Gastrocnemius medialis (tissue), 4 donors: ENCODE measurements around the gene CTSD. TPM values are rescaled to one million over a fixed set of nuclear protein-coding genes. Genes with fewer than 3 reads are reported as not detected.

Experiments
- ATAC-seq, 2 donors: fragments of 150-250 bp; one replicate each; pipeline ENCODE4 v1.9.1; 2016
- DNase-seq, 2 donors: peaks; one replicate each; pipeline ENCODE4 v3.0.0-alpha.2; 2019
- H3K27ac ChIP-seq, 4 donors: fragments of 200-600 bp; sonication (generic); 1 replicate in 1 of 4; 2 replicates in 3 of 4; pipeline ENCODE4 v1.5.1; 2016 to 2018; ENCODE audit warnings: mild to moderate bottlenecking in 2 of 4, moderate library complexity in 1 of 4
- H3K27me3 ChIP-seq, 3 donors: fragments of 200-600 bp; sonication (generic) in 2 of 3; 1 replicate in 1 of 3; 2 replicates in 2 of 3; pipeline versions ENCODE4 v1.5.1 to v1.6.0; 2016 to 2019; ENCODE audit warnings: mild to moderate bottlenecking in 1 of 3, moderate library complexity in 1 of 3
- H3K36me3 ChIP-seq, 2 donors: fragments of 200-600 bp; sonication (generic) in 1 of 2; one replicate each; pipeline ENCODE4 v1.5.1; 2017 to 2018
- H3K4me1 ChIP-seq, 2 donors: fragments of 200-600 bp; sonication (generic) in 1 of 2; one replicate each; pipeline ENCODE4 v1.5.1; 2016 to 2017; ENCODE audit warnings: mild to moderate bottlenecking in 2 of 2
- H3K4me3 ChIP-seq, 4 donors: fragments of 200-600 bp; sonication (generic) in 3 of 4; 1 replicate in 1 of 4; 2 replicates in 3 of 4; pipeline ENCODE4 v1.5.1; 2016 to 2019; ENCODE audit warnings: mild to moderate bottlenecking in 2 of 4
- H3K9me3 ChIP-seq, 3 donors: fragments of 200-600 bp; sonication (generic) in 2 of 3; 1 replicate in 1 of 3; 2 replicates in 2 of 3; pipeline ENCODE4 v1.5.1; 2016 to 2019
- CTCF ChIP-seq, 5 experiments: fragments of 450-650 bp in 3 of 5; fragments of 200-600 bp in 2 of 5; sonication (generic) in 2 of 5; IDR thresholded peaks in 4 of 5; conservative IDR thresholded peaks in 1 of 5; 1 replicate in 4 of 5; 2 replicates in 1 of 5; pipeline ENCODE4 v1.5.1; 2016 to 2019; ENCODE audit warnings: antibody characterized with exemption in 5 of 5, mild to moderate bottlenecking in 3 of 5, moderate library complexity in 3 of 5
- POLR2A ChIP-seq, 2 donors: fragments of 450-650 bp; IDR thresholded peaks; one replicate each; pipeline ENCODE4 v1.6.1; 2017; ENCODE audit warnings: antibody characterized with exemption in 2 of 2, mild to moderate bottlenecking in 2 of 2, moderate library complexity in 2 of 2
- in situ Hi-C, 4 donors: fragments of 200-750 bp; cut with MboI; loops; one replicate each; pipeline versions ENCODE4 v1.15.0 to v1.8.0; 2017; ENCODE audit warnings: low sequenced_read_pairs in 4 of 4
- intact Hi-C: fragments of 100-400 bp; cut with DNase I; formaldehyde crosslinking; loops from one replicate; pipeline ENCODE4 v1.15.1; 2023; ENCODE audit warnings: low total_unique reads
- total RNA-seq, 4 donors: library from RNA; depleted of rRNA; stranded (reverse); fragments of >200 nt; gene quantifications; one replicate each; pipeline versions ENCODE4 v1.1.0 to v1.2.3, GENCODE V29; 2016

Gene CTSD
- total RNA-seq, 4 donors from 2014 or later, result 490 to 981 (median 845) TPM

GRCh38 chr11:1747753-1748635, 15.7 kb downstream of the CTSD start:
- peak in 1 of 2 donors; percentile 40 for TF ChIP-seq POLR2A (IDR thresholded peaks at IDR 0.05)
- TF ChIP-seq CTCF (IDR thresholded peaks at IDR 0.05 in 4 of 5, conservative IDR thresholded peaks at IDR 0.05 in 1 of 5), result no peak
- peak overlapping the region; percentile 83 to 90 (median 88) for H3K27ac ChIP-seq
- ATAC-seq (peak; percentile 14 to 16), DNase-seq (peak; percentile 54 to 79)
- peak overlapping the region; percentile 44 to 62 (median 54) for H3K4me3 ChIP-seq
- intact Hi-C loops, result loop anchor here (2.0 to 5.0 kb wide), 2 partner anchors 15 to 181 kb away; partner anchors contain the start of gene CTSD
- peaks cover 0 to 5% of the 10 kb centered on the region in 2 donors for H3K36me3 ChIP-seq
- peaks cover 62 to 77% of the 10 kb centered on the region in 2 donors for H3K4me1 ChIP-seq
- no peaks in the 10 kb centered on the region for H3K9me3 ChIP-seq
- in situ Hi-C loops, result no loop called here
- H3K27me3 ChIP-seq, result no peaks in the 10 kb centered on the region

- in situ Hi-C loops, result no loop called here
- peak overlapping the region; percentile 83 to 90 (median 88) for H3K27ac ChIP-seq
- TF ChIP-seq CTCF (IDR thresholded peaks at IDR 0.05 in 4 of 5, conservative IDR thresholded peaks at IDR 0.05 in 1 of 5) (no peak), POLR2A (IDR thresholded peaks at IDR 0.05) (no peak)
- intact Hi-C loops, result loop anchor here (5.0 kb wide), 1 partner anchor 180 kb away; no protein-coding TSS in a partner anchor
- DNase-seq (peak in 1 of 2 donors; percentile 15), ATAC-seq (no peak)
- no peaks in the 10 kb centered on the region for H3K36me3 ChIP-seq
- peaks cover 54 to 69% of the 10 kb centered on the region in 2 donors for H3K4me1 ChIP-seq
- no peaks in the 10 kb centered on the region for H3K9me3 ChIP-seq
- H3K4me3 ChIP-seq, result peak overlapping the region in 3 of 4 donors; percentile 44 to 62 (median 54)
- H3K27me3 ChIP-seq, result no peaks in the 10 kb centered on the region
Observed at GRCh38 chr11:1746956-1747752, 16.6 kb downstream of the CTSD start.

- Histone ChIP-seq H3K36me3 (no peaks in the 10 kb centered on the region), H3K27ac (peak overlapping the region; percentile 83 to 90 (median 88)), H3K9me3 (no peaks in the 10 kb centered on the region), H3K27me3 (no peaks in the 10 kb centered on the region), H3K4me3 (peak overlapping the region in 1 of 4 donors; percentile 62), H3K4me1 (peaks cover 47 to 62% of the 10 kb centered on the region in 2 donors)
- intact Hi-C loops, result loop anchor here (5.0 kb wide), 1 partner anchor 179 kb away; no protein-coding TSS in a partner anchor
- TF ChIP-seq POLR2A (IDR thresholded peaks at IDR 0.05), result peak in 1 of 2 donors; percentile 12
- no peak for TF ChIP-seq CTCF (IDR thresholded peaks at IDR 0.05 in 4 of 5, conservative IDR thresholded peaks at IDR 0.05 in 1 of 5)
- DNase-seq (peak in 1 of 2 donors; percentile 64), ATAC-seq (no peak)
- in situ Hi-C loops, result no loop called here
Observed at GRCh38 chr11:1746511-1746931, 17.2 kb downstream of the CTSD start.

GRCh38 chr11:1745701-1746320, 17.9 kb downstream of the CTSD start:
- DNase-seq, result peak in 1 of 2 donors; percentile 14
- in situ Hi-C loops, result no loop called here
- H3K27me3 ChIP-seq, result no peaks in the 10 kb centered on the region
- peaks cover 40 to 55% of the 10 kb centered on the region in 2 donors for H3K4me1 ChIP-seq
- ATAC-seq, result no peak
- intact Hi-C loops, result loop anchor here (5.0 kb wide), 1 partner anchor 179 kb away; no protein-coding TSS in a partner anchor
- H3K27ac ChIP-seq, result peak overlapping the region in 2 of 4 donors; percentile 69 to 90
- no peaks in the 10 kb centered on the region for H3K36me3 ChIP-seq
- H3K4me3 ChIP-seq, result peak overlapping the region in 1 of 4 donors; percentile 62
- no peak for TF ChIP-seq POLR2A (IDR thresholded peaks at IDR 0.05)
- no peaks in the 10 kb centered on the region for H3K9me3 ChIP-seq
